ENCODE results near the gene IFNA13. TPM values are rescaled to one million over a fixed set of nuclear protein-coding genes. Genes with fewer than 3 reads are reported as not detected.
"Not testable (repeated sequence)": the region's sequence is repeated elsewhere in the genome, so short reads cannot be mapped to it uniquely, and the experiment has no call there.

The IFNA13 gene
- total RNA-seq, 1 donor from 2014 or later = not detected

- intact Hi-C loops (cut with DNase I) = not testable (repeated sequence)
Measured at GRCh38 chr9:21371467-21371866, 3.6 kb upstream of the IFNA13 start.

DNA sequence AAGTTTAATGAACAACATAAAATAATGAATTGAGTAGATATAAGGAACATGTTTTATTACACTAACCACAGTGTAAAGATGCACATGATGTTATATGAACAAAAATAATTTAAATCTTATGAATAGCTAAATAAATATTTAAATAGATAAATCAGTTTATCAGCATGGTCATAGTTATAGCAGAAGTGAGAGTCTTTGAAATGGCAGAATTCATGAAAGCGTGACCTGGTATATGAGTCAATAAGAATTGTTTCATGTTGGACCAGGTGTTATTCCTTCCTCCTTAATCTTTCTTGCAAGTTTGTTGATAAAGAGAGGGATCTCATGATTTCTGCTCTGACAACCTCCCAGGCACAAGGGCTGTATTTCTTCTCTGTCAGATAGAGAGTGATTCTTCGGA is 688 bp downstream of the IFNA13 start:
- ATAC-seq; DNase-seq (ENCODE audit: missing footprints); intact Hi-C loops (cut with DNase I): not testable (repeated sequence)

More at GRCh38 chr9:21371467-21371866, 3.6 kb upstream of the IFNA13 start:
- not testable (repeated sequence) for DNase-seq (ENCODE audit: missing footprints); ATAC-seq

GRCh38 chr9:21362287-21362686 is 5.6 kb downstream of the IFNA13 start:
- intact Hi-C loops (cut with DNase I) = no loop called here
- ATAC-seq (no peak), DNase-seq (ENCODE audit: missing footprints) (no peak)

DNA sequence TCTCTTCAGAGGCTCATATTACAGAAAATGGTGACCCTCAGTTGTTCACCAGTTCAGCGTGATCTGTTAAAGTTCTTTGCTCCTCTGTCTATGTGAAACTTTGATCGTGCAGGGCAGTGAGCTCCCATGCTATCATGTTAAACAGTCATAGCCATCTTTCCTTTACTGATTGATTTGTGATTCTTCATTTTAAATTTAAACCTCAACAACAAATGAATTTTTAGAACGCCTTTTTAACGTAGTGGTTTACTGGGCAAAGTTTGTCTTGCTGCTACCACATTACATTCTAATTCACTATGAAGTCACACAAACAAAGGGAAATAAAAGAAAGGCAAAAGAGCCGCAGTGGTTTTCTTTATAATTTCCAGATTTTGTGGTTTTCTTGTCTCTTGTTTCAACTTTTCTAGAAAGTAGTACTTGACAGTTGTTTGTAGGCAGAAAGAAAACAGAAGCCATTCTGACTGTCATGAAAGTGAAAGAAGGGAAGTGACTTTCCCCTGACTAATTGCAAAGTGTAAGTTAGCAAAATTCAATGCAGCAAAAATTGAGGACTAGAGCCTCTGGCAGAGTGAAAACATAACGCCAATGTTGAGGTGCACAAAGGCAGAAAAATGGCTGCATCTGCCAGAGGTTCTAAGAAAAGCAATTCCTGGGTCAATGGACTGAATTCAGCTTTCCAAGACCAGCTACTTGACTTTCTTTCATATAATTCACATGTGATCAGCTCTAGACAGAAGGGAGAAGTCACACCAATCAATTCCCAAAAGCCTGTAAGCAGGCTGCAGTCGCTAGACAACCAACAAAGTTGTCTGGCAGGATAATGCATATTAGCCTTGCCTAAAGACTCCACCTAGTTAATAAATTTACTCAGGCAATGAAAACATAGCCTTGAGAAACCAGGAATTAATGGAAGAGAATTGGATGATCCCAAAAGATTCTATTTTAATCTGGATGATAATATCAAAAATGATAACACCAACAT is 10.1 kb downstream of the IFNA13 start:
- ATAC-seq = no peak
- DNase-seq (ENCODE audit: missing footprints) = no peak
- intact Hi-C loops (cut with DNase I) = no loop called here

DNA sequence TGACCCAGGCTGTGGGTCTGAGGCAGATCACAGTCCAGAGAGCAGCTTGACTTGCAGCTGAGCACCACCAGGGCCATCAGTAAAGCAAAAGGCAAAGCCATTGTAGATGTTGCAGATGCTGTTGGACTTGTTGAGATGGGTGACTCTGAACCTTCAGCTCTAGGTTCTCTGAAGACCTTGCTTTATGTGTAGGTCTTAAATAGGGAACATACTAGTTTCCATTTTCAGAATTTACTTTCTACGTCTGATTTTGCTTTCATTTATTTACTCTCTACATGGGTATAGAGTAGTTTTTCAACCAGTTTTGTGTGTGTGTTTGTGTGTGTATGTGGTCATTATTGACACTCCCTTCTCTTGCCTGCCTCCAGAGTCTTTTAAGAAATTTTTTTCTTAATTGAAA is 17.1 kb downstream of the IFNA13 start, which contains the start of gene IFNA6:
IFNA6 (minus strand) TSS at position 101 of the 400 bp plus-strand sequence; CDS start at position 101, 0 bp downstream.
- ATAC-seq (no peak), DNase-seq (ENCODE audit: missing footprints) (no peak)
- intact Hi-C loops (cut with DNase I) = no loop called here

GRCh38 chr9:21348430-21348970 is 19.4 kb downstream of the IFNA13 start:
- intact Hi-C loops (cut with DNase I) = no loop called here
- DNase-seq (ENCODE audit: missing footprints) (no peak), ATAC-seq (no peak)

DNA sequence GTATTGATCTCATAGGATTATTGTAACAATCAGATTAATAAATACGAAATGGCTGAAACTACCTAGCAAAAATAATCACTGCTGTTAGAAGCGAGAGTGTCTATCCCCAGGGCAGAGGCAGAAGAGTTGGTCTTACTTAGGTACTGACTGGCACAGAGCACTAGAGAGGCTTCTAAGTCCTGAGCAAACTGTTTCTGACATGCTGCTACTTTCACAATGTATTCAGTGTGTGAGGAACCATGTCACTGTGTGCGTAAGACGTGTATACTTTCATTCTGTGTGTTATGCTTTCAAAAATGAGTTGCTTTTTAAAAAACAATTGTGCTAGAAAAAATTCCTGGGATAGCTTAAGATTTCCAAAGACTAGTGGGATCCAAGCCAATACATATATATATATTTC is 27.1 kb downstream of the IFNA13 start:
- intact Hi-C loops (cut with DNase I) = no loop called here
- no peak for DNase-seq (ENCODE audit: missing footprints)
- no peak for ATAC-seq

- DNase-seq (ENCODE audit: missing footprints) = no peak
- ATAC-seq = no peak
- intact Hi-C loops (cut with DNase I) = loop anchor here (5.0 kb wide), 1 partner anchor 466 kb away; the partner anchor contains the start of gene MTAP
Measured at GRCh38 chr9:21336457-21336856, 31.4 kb downstream of the IFNA13 start.

DNA sequence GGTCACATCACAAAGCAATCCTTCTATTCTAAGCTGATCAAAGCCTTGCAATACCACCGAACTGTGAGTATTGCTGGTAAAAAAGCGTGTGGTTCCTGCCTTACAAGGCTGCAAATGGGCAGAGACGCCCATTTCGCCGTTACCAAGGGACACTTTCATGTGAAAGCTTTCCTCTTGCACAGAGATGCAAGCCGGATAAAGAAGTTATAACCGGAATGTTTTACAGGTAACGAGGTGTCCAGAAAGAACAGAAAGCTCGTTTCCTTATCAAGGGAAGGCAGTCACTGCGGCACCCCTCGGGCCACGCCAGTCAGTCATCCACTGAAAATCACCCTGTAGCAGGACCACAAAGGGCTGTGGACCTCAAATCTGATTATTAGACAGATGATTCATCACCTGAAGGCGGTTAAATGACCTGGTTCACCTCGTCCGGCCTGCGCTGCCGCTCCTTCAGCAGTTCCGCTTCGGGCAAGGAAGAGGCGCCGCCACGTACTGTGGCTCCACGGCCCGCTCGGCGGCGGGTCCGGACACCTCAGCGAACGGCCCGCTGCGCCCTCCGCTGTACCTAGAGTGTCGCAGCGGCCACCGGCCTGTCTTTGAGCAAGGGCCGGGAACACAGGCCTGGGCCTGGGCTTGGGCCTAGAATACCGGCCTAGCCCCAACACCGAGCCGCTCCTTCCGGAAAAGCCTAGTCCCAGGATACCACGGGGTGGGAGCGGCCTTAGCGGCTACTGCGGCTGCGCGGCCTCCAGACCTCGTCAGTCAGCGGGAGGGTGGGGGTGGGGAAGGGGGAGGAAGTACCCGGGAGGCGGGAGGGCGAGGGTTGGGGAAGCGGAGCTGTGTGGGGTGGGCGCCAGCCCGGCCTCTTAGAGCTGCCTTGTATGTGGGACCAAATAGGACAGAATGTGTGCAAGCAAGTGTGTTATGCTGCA is 32.9 kb downstream of the IFNA13 start, which contains the start of gene KLHL9:
KLHL9 (minus strand) TSS at position 704 of the 932 bp plus-strand sequence; CDS start at position 159, 545 bp downstream.
- DNase-seq (ENCODE audit: missing footprints) (peak; percentile 96), ATAC-seq (peak; percentile 100)
- intact Hi-C loops (cut with DNase I) = loop anchor here (5.0 kb wide), 1 partner anchor 467 kb away; the partner anchor contains the start of gene MTAP

- DNase-seq (ENCODE audit: missing footprints) = no peak
- intact Hi-C loops (cut with DNase I) = no loop called here
- ATAC-seq = no peak
Measured at GRCh38 chr9:21333226-21333625, 34.6 kb downstream of the IFNA13 start.

DNA sequence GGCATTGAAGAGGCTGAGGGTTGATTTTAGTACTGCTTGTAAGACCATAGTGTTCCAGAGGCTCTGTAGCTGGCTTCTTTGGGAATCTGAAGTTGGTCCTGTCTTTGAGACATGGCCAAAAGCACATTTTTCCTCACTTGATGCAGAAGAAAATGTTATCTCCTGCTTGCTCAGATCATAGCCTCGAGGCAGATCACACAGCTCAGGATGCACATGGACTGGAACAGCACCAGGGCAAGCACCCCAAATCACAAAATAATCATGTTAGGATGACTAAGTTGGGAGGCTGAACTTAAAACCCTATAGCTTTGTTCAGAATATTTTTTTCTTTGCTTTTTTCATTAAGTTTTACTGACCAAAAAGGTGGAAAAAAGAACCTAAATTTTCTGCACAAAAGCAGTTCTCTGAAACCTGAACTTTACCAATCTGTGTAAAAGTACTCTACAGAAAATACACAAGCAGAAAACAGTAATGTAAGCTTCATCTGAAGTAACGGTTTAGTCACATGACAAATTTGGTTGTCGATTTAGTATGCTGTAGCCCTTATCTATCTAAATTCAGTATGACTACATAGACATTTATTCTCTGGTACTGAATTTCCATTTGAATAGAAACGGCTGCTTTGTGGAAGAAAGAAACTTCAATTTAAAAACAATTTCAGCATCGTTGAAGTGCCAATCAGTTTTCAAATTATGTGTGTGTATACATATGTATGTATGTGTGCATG is 36.0 kb downstream of the IFNA13 start:
- intact Hi-C loops (cut with DNase I) = no loop called here
- ATAC-seq (no peak), DNase-seq (ENCODE audit: missing footprints) (no peak)

- DNase-seq (ENCODE audit: missing footprints) (no peak), ATAC-seq (no peak)
- intact Hi-C loops (cut with DNase I) = no loop called here
Measured at GRCh38 chr9:21326526-21327139, 41.2 kb downstream of the IFNA13 start.

- intact Hi-C loops (cut with DNase I) = no loop called here
- no peak for ATAC-seq
- peak; percentile 55 for DNase-seq (ENCODE audit: missing footprints)
Measured at GRCh38 chr9:21324047-21324446, 43.8 kb downstream of the IFNA13 start.

- ATAC-seq = no peak
- intact Hi-C loops (cut with DNase I) = no loop called here
- no peak for DNase-seq (ENCODE audit: missing footprints)
Measured at GRCh38 chr9:21322911-21323461, 44.9 kb downstream of the IFNA13 start.

DNA sequence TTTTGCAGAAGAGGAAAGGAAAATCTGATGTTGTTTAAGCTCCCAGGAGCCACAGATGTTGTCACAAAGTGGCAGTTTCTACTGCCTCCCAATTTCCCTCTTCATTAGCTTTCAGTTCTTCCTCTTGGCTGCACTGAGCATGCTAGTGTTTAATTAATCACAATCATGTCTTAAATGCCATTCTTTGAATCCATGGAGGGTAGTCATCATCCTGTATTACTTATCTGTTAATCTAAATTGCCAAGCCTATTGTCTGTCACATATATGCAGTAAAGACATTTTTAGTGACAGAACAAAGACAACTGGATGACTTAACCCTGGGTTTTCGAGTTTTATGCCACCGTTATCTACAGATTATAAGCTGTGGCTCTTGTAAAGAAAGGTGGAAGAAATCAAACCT is 47.4 kb downstream of the IFNA13 start:
- ATAC-seq = no peak
- DNase-seq (ENCODE audit: missing footprints) = no peak
- intact Hi-C loops (cut with DNase I) = no loop called here

GRCh38 chr9:21317956-21318923 is 49.6 kb downstream of the IFNA13 start:
- DNase-seq (ENCODE audit: missing footprints) (no peak), ATAC-seq (peak; percentile 63)
- intact Hi-C loops (cut with DNase I) = loop anchor here (1.0 to 5.0 kb wide), 2 partner anchors 79 to 471 kb away; no protein-coding TSS in a partner anchor
